WTC11 (cell line): ENCODE data around the gene MDGA2. TPM values are rescaled to one million over a fixed set of nuclear protein-coding genes. Genes with fewer than 3 reads are reported as not detected.

ENCODE experiments used
- ATAC-seq: fragments of 200-7000 bp; cut with Tn5 transposase; 2 replicates; pipeline ENCODE4 v1.10.0; 2021; ENCODE audit warnings: mild to moderate bottlenecking, moderate library complexity
- CTCF ChIA-PET: fragments of 300-600 bp; sonication (Branson Sonifier 250); formaldehyde crosslinking; loops from one replicate; lab custom pipeline; 2021; ENCODE audit warnings: antibody characterized with exemption; lab: Charles Lee
- POLR2A ChIA-PET: fragments of 350-600 bp; sonication (Branson Sonifier 250); formaldehyde crosslinking; loops from one replicate; lab custom pipeline; 2021; ENCODE audit warnings: antibody characterized with exemption; lab: Charles Lee
- DNase-seq: peaks from one replicate; pipeline ENCODE4 v3.0.0; 2021; ENCODE audit warnings: low spot score
- H3K27ac Mint-ChIP-seq: 2 replicates; pipeline ENCODE4 v1.8.0; 2021; ENCODE audit warnings: mixed read lengths
- H3K27me3 Mint-ChIP-seq: 2 replicates; pipeline ENCODE4 v1.8.0; 2021; ENCODE audit warnings: low read depth, mild to moderate bottlenecking, moderate library complexity, mixed read lengths
- H3K36me3 Mint-ChIP-seq: 2 replicates; pipeline ENCODE4 v1.8.0; 2021; ENCODE audit warnings: mixed read lengths
- H3K4me1 Mint-ChIP-seq: 2 replicates; pipeline ENCODE4 v1.8.0; 2022; ENCODE audit warnings: mixed read lengths
- H3K4me3 Mint-ChIP-seq: 2 replicates; pipeline ENCODE4 v1.8.0; 2021; ENCODE audit warnings: mild to moderate bottlenecking, moderate library complexity, mixed read lengths
- H3K9me3 Mint-ChIP-seq: 2 replicates; pipeline ENCODE4 v1.8.0; 2021; ENCODE audit warnings: mixed read lengths
- ATF2 ChIP-seq: sonication (generic); formaldehyde crosslinking; IDR thresholded peaks from 2 replicates; pipeline ENCODE4 v1.8.1; 2022; ENCODE audit warnings: low read depth, missing genetic modification reagents, borderline replicate concordance
- E2F1 ChIP-seq: sonication (generic); formaldehyde crosslinking; IDR thresholded peaks from 2 replicates; pipeline ENCODE4 v1.8.0; 2022; ENCODE audit warnings: mild to moderate bottlenecking, missing genetic modification reagents
- EMX1 ChIP-seq: fragments of 250-450 bp; sonication (Bioruptor Pico); IDR thresholded peaks from 2 replicates; pipeline ENCODE4 v1.8.0; 2021; ENCODE audit warnings: mild to moderate bottlenecking
- ERG ChIP-seq: fragments of 250-450 bp; sonication (Bioruptor Pico); IDR thresholded peaks from 2 replicates; pipeline ENCODE4 v1.8.0; 2021; ENCODE audit warnings: mild to moderate bottlenecking
- FOXP4 ChIP-seq: sonication (generic); formaldehyde crosslinking; IDR thresholded peaks from 2 replicates; pipeline ENCODE4 v1.8.0; 2022; ENCODE audit warnings: mild to moderate bottlenecking, missing genetic modification reagents
- IRF2 ChIP-seq: sonication (generic); formaldehyde crosslinking; IDR thresholded peaks from 2 replicates; pipeline ENCODE4 v1.8.0; 2022; ENCODE audit warnings: low read depth, missing genetic modification reagents, borderline replicate concordance
- NFE2L1 ChIP-seq: sonication (generic); formaldehyde crosslinking; IDR thresholded peaks from 2 replicates; pipeline ENCODE4 v1.8.1; 2023; ENCODE audit warnings: missing genetic modification reagents
- NFYB ChIP-seq: sonication (generic); formaldehyde crosslinking; conservative IDR thresholded peaks from 2 replicates; pipeline ENCODE4 v1.8.0; 2022; ENCODE audit warnings: low read depth, missing genetic modification reagents
- PRRX2 ChIP-seq: fragments of 250-450 bp; sonication (Bioruptor Pico); IDR thresholded peaks from 2 replicates; pipeline ENCODE4 v1.8.0; 2021; ENCODE audit warnings: mild to moderate bottlenecking
- RELA ChIP-seq: sonication (generic); formaldehyde crosslinking; IDR thresholded peaks from 2 replicates; pipeline ENCODE4 v1.8.1; 2022; ENCODE audit warnings: missing genetic modification reagents, mild to moderate bottlenecking, borderline replicate concordance
- SP1 ChIP-seq: sonication (generic); formaldehyde crosslinking; conservative IDR thresholded peaks from 2 replicates; pipeline ENCODE4 v1.8.1; 2022; ENCODE audit warnings: missing genetic modification reagents
- TCF7 ChIP-seq: sonication (generic); formaldehyde crosslinking; IDR thresholded peaks from 2 replicates; pipeline ENCODE4 v1.8.0; 2022; ENCODE audit warnings: mild to moderate bottlenecking, low read depth, missing genetic modification reagents, moderate library complexity
- USF1 ChIP-seq: sonication (generic); formaldehyde crosslinking; IDR thresholded peaks from 2 replicates; pipeline ENCODE4 v1.8.0; 2022; ENCODE audit warnings: mild to moderate bottlenecking, missing genetic modification reagents
- ZMAT4 ChIP-seq: fragments of 250-450 bp; sonication (Bioruptor Pico); IDR thresholded peaks from 2 replicates; pipeline ENCODE4 v1.9.0; 2021; ENCODE audit warnings: mild to moderate bottlenecking
- ZNF396 ChIP-seq: fragments of 250-450 bp; sonication (Bioruptor Pico); IDR thresholded peaks from 2 replicates; pipeline ENCODE4 v1.8.0; 2021; ENCODE audit warnings: mild to moderate bottlenecking, moderate library complexity, borderline replicate concordance
- ZNF425 ChIP-seq: fragments of 250-450 bp; sonication (Bioruptor Pico); conservative IDR thresholded peaks from 2 replicates; pipeline ENCODE4 v1.9.0; 2021; ENCODE audit warnings: mild to moderate bottlenecking
- total RNA-seq: library from RNA; stranded (reverse); gene quantifications from 3 replicates; pipeline ENCODE4 v1.2.3, GENCODE V29; 2021

Gene MDGA2
- total RNA-seq, 1 experiment from 2014 or later = 4.9 TPM

- Mint-ChIP-seq H3K4me1 (no peaks in the 10 kb centered on the region), H3K27me3 (no peaks in the 10 kb centered on the region), H3K9me3 (peaks cover 39% of the 10 kb centered on the region), H3K4me3 (no peak overlapping the region), H3K36me3 (peaks cover 7% of the 10 kb centered on the region; the same call in 1 of the 2 replicates), H3K27ac (no peak overlapping the region)
- ChIA-PET CTCF (no interaction called here), POLR2A (no interaction called here)
- DNase-seq = no peak
- TF ChIP-seq IRF2 (no peak), FOXP4 (no peak), ZNF396 (CRISPR knock-in tag) (no peak), EMX1 (CRISPR knock-in tag) (no peak)
- ATAC-seq = no peak
Measured at GRCh38 chr14:47606566-47606965, 68.8 kb downstream of the MDGA2 start.

GRCh38 chr14:47596860-47597259 lies 78.5 kb downstream of the MDGA2 start:
- H3K9me3 Mint-ChIP-seq = peaks cover 34% of the 10 kb centered on the region
- H3K27me3 Mint-ChIP-seq = peaks cover 2% of the 10 kb centered on the region; the same call in 1 of the 2 replicates
- no peak for ATAC-seq
- H3K4me3 Mint-ChIP-seq = no peak overlapping the region
- no peaks in the 10 kb centered on the region; the same call in none of the 2 replicates for H3K36me3 Mint-ChIP-seq
- H3K4me1 Mint-ChIP-seq = no peaks in the 10 kb centered on the region
- CTCF ChIA-PET = no interaction called here
- TF ChIP-seq FOXP4 (no peak), SP1 (CRISPR knock-in tag) (no peak), TCF7 (CRISPR knock-in tag) (no peak)
- TF ChIP-seq, all 79 proteins: peak for 0
- DNase-seq = no peak
- POLR2A ChIA-PET = no interaction called here
- H3K27ac Mint-ChIP-seq = no peak overlapping the region

- no peak for ATAC-seq
- POLR2A ChIA-PET = no interaction called here
- H3K4me3 Mint-ChIP-seq = no peak overlapping the region
- H3K36me3 Mint-ChIP-seq = no peaks in the 10 kb centered on the region; the same call in none of the 2 replicates
- CTCF ChIA-PET = no interaction called here
- H3K4me1 Mint-ChIP-seq = no peaks in the 10 kb centered on the region
- no peak for DNase-seq
- H3K27me3 Mint-ChIP-seq = peaks cover 2% of the 10 kb centered on the region; the same call in 1 of the 2 replicates
- TF ChIP-seq NFE2L1 (CRISPR knock-in tag) = no peak
- no peak for TF ChIP-seq E2F1 (CRISPR knock-in tag)
- TF ChIP-seq ZMAT4 (CRISPR knock-in tag) = no peak
- H3K9me3 Mint-ChIP-seq = peaks cover 40% of the 10 kb centered on the region
- H3K27ac Mint-ChIP-seq = no peak overlapping the region
Measured at GRCh38 chr14:47596232-47596631, 79.2 kb downstream of the MDGA2 start.

GRCh38 chr14:47595552-47595951 lies 79.9 kb downstream of the MDGA2 start:
- Mint-ChIP-seq H3K4me3 (no peak overlapping the region), H3K36me3 (no peaks in the 10 kb centered on the region; the same call in none of the 2 replicates), H3K4me1 (no peaks in the 10 kb centered on the region), H3K27ac (no peak overlapping the region), H3K27me3 (peaks cover 2% of the 10 kb centered on the region; the same call in 1 of the 2 replicates), H3K9me3 (peaks cover 40% of the 10 kb centered on the region)
- TF ChIP-seq PRRX2 (CRISPR knock-in tag) = no peak
- no peak for TF ChIP-seq ZNF425 (CRISPR knock-in tag)
- no peak for TF ChIP-seq RELA (CRISPR knock-in tag)
- no peak for TF ChIP-seq SP1 (CRISPR knock-in tag)
- TF ChIP-seq ATF2 = no peak
- TF ChIP-seq ERG (CRISPR knock-in tag) = no peak
- no peak for TF ChIP-seq NFYB (CRISPR knock-in tag)
- TF ChIP-seq USF1 (CRISPR knock-in tag) = no peak
- no peak for DNase-seq
- CTCF ChIA-PET = no interaction called here
- ATAC-seq = no peak
- POLR2A ChIA-PET = interaction anchor here (0.6 kb wide), 1 partner anchor 59 kb away, joined by 3 read pairs; no protein-coding TSS in a partner anchor
